Naive thymus-derived CD4-positive, alpha-beta T cell (primary cell): ENCODE results near the gene ATRX. TPM values are rescaled to one million over a fixed set of nuclear protein-coding genes. Genes with fewer than 3 reads are reported as not detected.

ENCODE experiments used
- ATAC-seq: fragments of 150-1000 bp; cut with Tn5 transposase; 2 replicates; pipeline ENCODE4 v1.10.0; 2021; ENCODE audit warnings: mild to moderate bottlenecking, moderate library complexity
- CTCF ChIA-PET: fragments of 350-600 bp; sonication (Branson Sonifier 250); formaldehyde crosslinking; loops from one replicate; lab custom pipeline; 2021; ENCODE audit warnings: antibody characterized with exemption; lab: Charles Lee
- POLR2A ChIA-PET: fragments of 350-600 bp; sonication (Branson Sonifier 250); formaldehyde crosslinking; loops from one replicate; lab custom pipeline; 2021; ENCODE audit warnings: antibody characterized with exemption, inconsistent platforms; lab: Charles Lee
- DNase-seq, 9 donors: peaks; one replicate each; pipeline versions ENCODE4 v3.0.0 to v3.0.0-alpha.2; 2020 to 2022; ENCODE audit warnings: mixed read lengths in 1 of 9
- H3K27ac ChIP-seq: one replicate; pipeline ENCODE4 v1.7.0; 2013; ENCODE audit warnings: mild to moderate bottlenecking, low read depth, low read length, moderate library complexity
- H3K27me3 ChIP-seq, 2 donors: one replicate each; pipeline ENCODE4 v1.7.0; 2013; ENCODE audit warnings: low read length in 2 of 2, mild to moderate bottlenecking in 2 of 2, moderate library complexity in 2 of 2; ENCODE audit not compliant: control insufficient read depth in 2 of 2, insufficient read depth in 2 of 2
- H3K36me3 ChIP-seq, 3 experiments: 1 replicate in 2 of 3; 2 replicates in 1 of 3; pipeline ENCODE4 v1.7.0; 2013; ENCODE audit warnings: low read length in 3 of 3, mild to moderate bottlenecking in 3 of 3, moderate library complexity in 1 of 3; ENCODE audit not compliant: insufficient read depth in 3 of 3, control insufficient read depth in 2 of 3
- H3K4me1 ChIP-seq, 2 donors: one replicate each; pipeline ENCODE4 v1.7.0; 2013; ENCODE audit warnings: low read length in 2 of 2, mild to moderate bottlenecking in 2 of 2, moderate library complexity in 1 of 2; ENCODE audit not compliant: control insufficient read depth in 2 of 2, insufficient read depth in 2 of 2
- H3K4me3 ChIP-seq: 2 replicates; pipeline ENCODE4 v1.7.0; 2013; ENCODE audit warnings: mild to moderate bottlenecking, low read length
- H3K9me3 ChIP-seq, 3 experiments: 1 replicate in 2 of 3; 2 replicates in 1 of 3; pipeline ENCODE4 v1.7.0; 2013; ENCODE audit warnings: low read length in 3 of 3; ENCODE audit not compliant: control insufficient read depth in 2 of 3
- H3K27ac Mint-ChIP-seq, 9 donors: one replicate each; pipeline ENCODE4 v1.8.0; 2020 to 2022; ENCODE audit warnings: mixed read lengths in 9 of 9, mild to moderate bottlenecking in 8 of 9, moderate library complexity in 5 of 9, inconsistent platforms in 2 of 9
- H3K27me3 Mint-ChIP-seq, 5 donors: one replicate each; pipeline ENCODE4 v1.8.0; 2021 to 2022; ENCODE audit warnings: mixed read lengths in 5 of 5, mild to moderate bottlenecking in 1 of 5
- H3K36me3 Mint-ChIP-seq, 5 donors: one replicate each; pipeline ENCODE4 v1.8.0; 2020 to 2022; ENCODE audit warnings: mixed read lengths in 5 of 5, mild to moderate bottlenecking in 3 of 5, inconsistent platforms in 1 of 5
- H3K4me1 Mint-ChIP-seq, 7 donors: one replicate each; pipeline ENCODE4 v1.8.0; 2020 to 2022; ENCODE audit warnings: mixed read lengths in 7 of 7, mild to moderate bottlenecking in 3 of 7, inconsistent platforms in 1 of 7
- H3K4me3 Mint-ChIP-seq, 10 donors: one replicate each; pipeline ENCODE4 v1.8.0; 2020 to 2022; ENCODE audit warnings: mild to moderate bottlenecking in 10 of 10, mixed read lengths in 10 of 10, moderate library complexity in 6 of 10, inconsistent platforms in 2 of 10
- H3K9me3 Mint-ChIP-seq, 11 donors: one replicate each; pipeline ENCODE4 v1.8.0; 2020 to 2022; ENCODE audit warnings: mixed read lengths in 11 of 11, mild to moderate bottlenecking in 4 of 11, inconsistent platforms in 1 of 11, moderate library complexity in 1 of 11
- intact Hi-C, 2 donors: fragments of 100-400 bp; cut with micrococcal nuclease; formaldehyde crosslinking; loops; one replicate each; pipeline ENCODE4 v1.15.1; 2023
- polyA plus RNA-seq, 2 donors: library from polyadenylated mRNA; unstranded; fragments of 300-500 nt; fragmentation: Illumina TruSeq; gene quantifications; one replicate each; pipeline ENCODE4 v1.2.3, GENCODE V29; 2021
- total RNA-seq, 6 experiments: library from RNA in 5 of 6; stranded (reverse) in 5 of 6; gene quantifications; 1 replicate in 5 of 6; 2 replicates in 1 of 6; pipeline ENCODE4 v1.2.3 and lab custom pipeline; 2021 to 2026

ATRX gene
- total and polyA plus RNA-seq, 7 experiments from 2014 or later = 64.2 to 126 (median 111) TPM

DNA sequence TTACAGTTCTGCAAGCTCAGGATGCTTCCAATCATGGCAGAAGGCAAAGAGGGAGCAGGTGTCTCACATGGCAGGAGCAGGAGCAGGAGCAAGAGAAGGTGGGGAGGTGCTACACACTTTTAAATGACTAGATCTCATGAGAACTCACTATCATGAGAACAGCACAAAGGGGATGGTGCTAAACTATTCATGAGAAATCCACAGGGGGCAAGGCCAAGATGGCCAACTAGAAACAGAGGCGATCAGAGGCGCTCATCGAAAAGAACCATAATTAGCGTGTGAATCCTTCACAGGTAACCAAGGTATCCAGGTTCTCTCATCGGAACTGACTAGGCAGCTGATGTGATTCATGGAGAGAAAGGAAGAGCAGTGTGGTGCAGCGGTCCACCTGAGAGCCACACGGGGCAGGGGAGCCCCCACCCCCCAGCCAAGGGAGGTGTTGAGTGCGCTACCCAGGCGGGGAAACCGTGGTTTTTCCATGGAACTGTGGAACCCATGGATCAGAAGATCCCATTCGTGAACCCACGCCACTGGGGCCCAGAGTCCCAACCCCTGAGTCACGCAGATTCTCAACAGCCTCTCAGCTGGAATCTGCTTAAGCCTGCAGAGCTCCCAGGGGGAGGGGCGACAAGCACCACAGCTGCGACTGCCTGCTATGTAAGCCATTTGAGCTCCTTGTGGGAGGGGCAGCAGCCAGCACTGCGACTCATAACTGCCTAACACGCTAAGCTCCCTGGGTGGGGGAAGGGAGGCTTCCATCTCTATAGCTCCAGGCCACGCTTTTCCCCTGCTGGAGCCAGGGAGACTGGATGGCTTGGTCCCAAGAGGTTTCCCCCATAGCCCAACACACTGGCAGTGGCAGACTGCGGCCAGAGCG lies 292.1 kb downstream of the ATRX start:
- H3K9me3 ChIP-seq = no peaks in the 10 kb centered on the region
- no peaks in the 10 kb centered on the region for H3K36me3 ChIP-seq
- Mint-ChIP-seq H3K4me3 (no peak overlapping the region), H3K27me3 (peaks cover 0 to 14% (median 0%) of the 10 kb centered on the region in 5 donors), H3K4me1 (peaks cover 0 to 3% (median 0%) of the 10 kb centered on the region in 7 donors), H3K36me3 (no peaks in the 10 kb centered on the region), H3K9me3 (peaks cover 0 to 2% (median 0%) of the 10 kb centered on the region in 11 donors), H3K27ac (no peak overlapping the region)
- no peaks in the 10 kb centered on the region for H3K4me1 ChIP-seq
- intact Hi-C loops = no loop called here
- CTCF ChIA-PET = no interaction called here
- ATAC-seq (no peak), DNase-seq (no peak)
- H3K4me3 ChIP-seq = no peak overlapping the region
- POLR2A ChIA-PET = no interaction called here
- no peak overlapping the region for H3K27ac ChIP-seq
- no peaks in the 10 kb centered on the region for H3K27me3 ChIP-seq

GRCh38 chrX:77484045-77484444 lies 302.0 kb downstream of the ATRX start:
- DNase-seq = no peak
- POLR2A ChIA-PET = no interaction called here

DNA sequence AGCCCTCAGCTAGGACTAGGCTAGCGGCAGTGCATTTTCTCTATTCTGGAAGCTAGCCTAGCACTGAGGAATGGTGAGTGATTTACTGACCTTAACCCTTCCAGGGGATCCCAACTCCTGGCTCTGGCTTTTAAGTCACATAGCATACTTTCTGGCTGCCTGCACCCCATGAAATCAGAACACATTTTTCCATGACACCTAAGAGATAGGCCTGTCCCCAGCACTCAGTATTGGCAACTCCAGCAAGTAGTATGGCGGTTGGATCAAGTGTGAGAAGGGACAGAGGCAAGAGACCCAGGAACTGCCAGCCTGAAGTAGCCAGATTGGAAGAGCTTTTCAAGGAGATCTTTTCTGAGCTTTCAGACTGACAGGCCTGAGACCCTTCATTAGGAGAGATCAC lies 330.6 kb downstream of the ATRX start:
- no peaks in the 10 kb centered on the region for H3K36me3 ChIP-seq
- Mint-ChIP-seq H3K27me3 (no peaks in the 10 kb centered on the region), H3K36me3 (no peaks in the 10 kb centered on the region), H3K9me3 (no peaks in the 10 kb centered on the region), H3K4me1 (no peaks in the 10 kb centered on the region), H3K4me3 (no peak overlapping the region), H3K27ac (no peak overlapping the region)
- DNase-seq = no peak
- ChIA-PET CTCF (no interaction called here), POLR2A (no interaction called here)
- no peak overlapping the region for H3K27ac ChIP-seq
- H3K4me3 ChIP-seq = no peak overlapping the region
- no peak for ATAC-seq
- H3K27me3 ChIP-seq = no peaks in the 10 kb centered on the region
- H3K9me3 ChIP-seq = no peaks in the 10 kb centered on the region
- H3K4me1 ChIP-seq = no peaks in the 10 kb centered on the region
- intact Hi-C loops = no loop called here

More at GRCh38 chrX:77484045-77484444, 302.0 kb downstream of the ATRX start:
- no peak overlapping the region for H3K4me3 Mint-ChIP-seq
- no peak for ATAC-seq
- H3K27me3 Mint-ChIP-seq = peaks cover 0 to 12% (median 0%) of the 10 kb centered on the region in 5 donors
- no peak overlapping the region for H3K27ac ChIP-seq
- no peaks in the 10 kb centered on the region for H3K9me3 ChIP-seq
- H3K36me3 Mint-ChIP-seq = peaks cover 0 to 11% (median 0%) of the 10 kb centered on the region in 5 donors
- no peaks in the 10 kb centered on the region for H3K36me3 ChIP-seq
- no peaks in the 10 kb centered on the region for H3K4me1 ChIP-seq
- no peaks in the 10 kb centered on the region for H3K27me3 ChIP-seq
- CTCF ChIA-PET = no interaction called here
- no peaks in the 10 kb centered on the region for H3K4me1 Mint-ChIP-seq
- intact Hi-C loops = no loop called here
- no peak overlapping the region for H3K4me3 ChIP-seq
- peaks cover 0 to 29% (median 9%) of the 10 kb centered on the region in 11 donors for H3K9me3 Mint-ChIP-seq
- H3K27ac Mint-ChIP-seq = no peak overlapping the region

Other genes starting within 250 kb of the ATRX start
- 10 to 100 TPM; 32.5 to 63.8 (median 36.8) TPM for gene MAGT1, start 109.2 kb upstream of the ATRX start, total RNA-seq
- 10 to 100 TPM; 35.1 to 36.5 TPM for gene MAGT1, start 109.2 kb upstream of the ATRX start, polyA plus RNA-seq
- gene COX7B, start 113.3 kb upstream of the ATRX start, total RNA-seq = 100 to 1,000 TPM in 4 of 5 experiments, 10 to 100 TPM in 1; 98.9 to 261 (median 103) TPM
- gene COX7B, start 113.3 kb upstream of the ATRX start, polyA plus RNA-seq = 100 to 1,000 TPM; 324 to 402 TPM
- gene ATP7A, start 124.5 kb upstream of the ATRX start, total RNA-seq = 10 to 100 TPM; 10.9 to 17.4 (median 17.0) TPM
- 1 to 10 TPM; 5.4 to 8.0 TPM for gene ATP7A, start 124.5 kb upstream of the ATRX start, polyA plus RNA-seq
- under 1 TPM in 1 of 5 experiments, not detected in 4; 0.85 TPM for gene PGAM4, start 183.4 kb upstream of the ATRX start, total RNA-seq
- gene PGAM4, start 183.4 kb upstream of the ATRX start, polyA plus RNA-seq = not detected